Measurements from ENCODE around the gene CERKL. TPM values are rescaled to one million over a fixed set of nuclear protein-coding genes. Genes with fewer than 3 reads are reported as not detected.

CERKL gene
- total RNA-seq, 1 donor from 2014 or later, result not detected

GRCh38 chr2:181658444-181658843, 1.5 kb upstream of the CERKL start:
- no peaks in the 10 kb centered on the region for H3K36me3 ChIP-seq
- no peaks in the 10 kb centered on the region for H3K27me3 ChIP-seq
- intact Hi-C loops (cut with DNase I), result no loop called here
- H3K4me1 ChIP-seq, result no peaks in the 10 kb centered on the region
- no peak overlapping the region for H3K27ac ChIP-seq
- TF ChIP-seq, protein P1, sequence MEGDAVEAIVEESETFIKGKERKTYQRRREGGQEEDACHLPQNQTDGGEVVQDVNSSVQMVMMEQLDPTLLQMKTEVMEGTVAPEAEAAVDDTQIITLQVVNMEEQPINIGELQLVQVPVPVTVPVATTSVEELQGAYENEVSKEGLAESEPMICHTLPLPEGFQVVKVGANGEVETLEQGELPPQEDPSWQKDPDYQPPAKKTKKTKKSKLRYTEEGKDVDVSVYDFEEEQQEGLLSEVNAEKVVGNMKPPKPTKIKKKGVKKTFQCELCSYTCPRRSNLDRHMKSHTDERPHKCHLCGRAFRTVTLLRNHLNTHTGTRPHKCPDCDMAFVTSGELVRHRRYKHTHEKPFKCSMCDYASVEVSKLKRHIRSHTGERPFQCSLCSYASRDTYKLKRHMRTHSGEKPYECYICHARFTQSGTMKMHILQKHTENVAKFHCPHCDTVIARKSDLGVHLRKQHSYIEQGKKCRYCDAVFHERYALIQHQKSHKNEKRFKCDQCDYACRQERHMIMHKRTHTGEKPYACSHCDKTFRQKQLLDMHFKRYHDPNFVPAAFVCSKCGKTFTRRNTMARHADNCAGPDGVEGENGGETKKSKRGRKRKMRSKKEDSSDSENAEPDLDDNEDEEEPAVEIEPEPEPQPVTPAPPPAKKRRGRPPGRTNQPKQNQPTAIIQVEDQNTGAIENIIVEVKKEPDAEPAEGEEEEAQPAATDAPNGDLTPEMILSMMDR (IDR thresholded peaks at IDR 0.05), result no peak
- no peak overlapping the region for H3K4me3 ChIP-seq
- DNase-seq (ENCODE audit: low spot score in 2 of 2), result no peak
- H3K9me3 ChIP-seq, result no peaks in the 10 kb centered on the region

GRCh38 chr2:181657379-181657778, 474 bp upstream of the CERKL start:
- H3K9me3 ChIP-seq, result no peaks in the 10 kb centered on the region
- no peaks in the 10 kb centered on the region for H3K27me3 ChIP-seq
- H3K36me3 ChIP-seq, result no peaks in the 10 kb centered on the region
- TF ChIP-seq, protein P1 (IDR thresholded peaks at IDR 0.05), result no peak
- intact Hi-C loops (cut with DNase I), result no loop called here
- H3K4me3 ChIP-seq, result peak overlapping the region in 1 of 2 donors; percentile 65
- DNase-seq (ENCODE audit: low spot score in 2 of 2), result no peak
- H3K4me1 ChIP-seq, result no peaks in the 10 kb centered on the region
- H3K27ac ChIP-seq, result no peak overlapping the region

DNA sequence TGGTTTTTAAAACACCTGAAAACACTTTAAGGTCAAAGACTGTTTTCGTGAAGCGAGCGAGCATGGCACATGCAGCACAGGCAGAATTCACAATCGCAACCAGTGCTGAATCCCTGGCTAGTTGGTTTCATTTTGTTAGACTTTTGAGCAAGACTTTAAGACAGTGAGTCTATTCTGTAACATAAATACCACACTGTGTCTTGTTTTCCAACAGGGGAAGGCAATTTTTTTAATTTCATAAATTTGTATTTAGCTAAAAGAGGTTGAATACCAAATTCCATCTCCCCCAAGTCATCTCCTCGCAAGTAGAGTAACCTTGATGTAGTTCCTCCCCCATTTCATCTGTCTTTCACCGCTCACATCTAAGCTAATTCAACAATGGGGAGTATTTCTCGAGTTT, 1.4 kb downstream of the CERKL start:
- DNase-seq (ENCODE audit: low spot score in 2 of 2), result no peak
- TF ChIP-seq, protein P1 (IDR thresholded peaks at IDR 0.05), result no peak
- H3K4me1 ChIP-seq, result no peaks in the 10 kb centered on the region
- peak overlapping the region in 1 of 2 donors; percentile 65 for H3K4me3 ChIP-seq
- no peaks in the 10 kb centered on the region for H3K27me3 ChIP-seq
- intact Hi-C loops (cut with DNase I), result no loop called here
- H3K9me3 ChIP-seq, result no peaks in the 10 kb centered on the region
- H3K27ac ChIP-seq, result no peak overlapping the region
- no peaks in the 10 kb centered on the region for H3K36me3 ChIP-seq

GRCh38 chr2:181649436-181649979, 7.4 kb downstream of the CERKL start:
- H3K27ac ChIP-seq, result no peak overlapping the region
- H3K4me1 ChIP-seq, result no peaks in the 10 kb centered on the region
- H3K4me3 ChIP-seq, result no peak overlapping the region
- TF ChIP-seq, protein P1 (IDR thresholded peaks at IDR 0.05), result no peak
- DNase-seq (ENCODE audit: low spot score in 2 of 2), result no peak
- no peaks in the 10 kb centered on the region for H3K9me3 ChIP-seq
- intact Hi-C loops (cut with DNase I), result no loop called here
- no peaks in the 10 kb centered on the region for H3K27me3 ChIP-seq
- H3K36me3 ChIP-seq, result no peaks in the 10 kb centered on the region

DNA sequence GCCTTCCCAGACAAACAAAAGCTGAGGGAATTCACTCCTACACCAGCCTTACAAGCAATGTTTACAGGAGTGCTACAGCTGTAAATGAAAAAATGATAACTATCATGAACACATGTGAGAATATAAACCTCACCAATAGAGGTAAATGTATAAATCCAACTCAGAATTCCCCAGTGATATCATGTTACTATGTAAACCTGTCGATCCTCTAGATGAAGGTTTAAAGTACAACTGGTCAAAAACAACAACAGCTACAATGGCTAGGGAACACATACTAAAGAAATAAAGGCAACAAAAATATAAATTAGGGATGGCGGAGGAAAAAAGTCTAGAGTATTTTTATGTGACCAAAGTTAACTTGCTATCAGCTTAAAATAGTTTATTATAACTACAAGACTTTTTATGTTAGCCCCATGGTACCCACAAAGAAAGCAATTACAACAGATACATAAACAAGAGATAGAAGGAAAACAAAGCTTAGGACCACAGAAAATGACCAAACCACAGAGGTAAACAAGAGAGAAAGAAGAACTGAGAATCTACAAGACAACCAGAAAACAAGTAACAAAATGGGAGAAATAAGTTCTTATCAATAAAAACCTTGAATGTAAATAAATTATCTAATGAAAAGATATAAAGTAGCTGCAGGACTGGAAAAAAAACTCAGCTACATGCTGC, 8.3 kb downstream of the CERKL start:
- H3K27ac ChIP-seq, result no peak overlapping the region
- no peak overlapping the region for H3K4me3 ChIP-seq
- intact Hi-C loops (cut with DNase I), result no loop called here
- no peaks in the 10 kb centered on the region for H3K27me3 ChIP-seq
- TF ChIP-seq, protein P1 (IDR thresholded peaks at IDR 0.05), result no peak
- DNase-seq (ENCODE audit: low spot score in 2 of 2), result no peak
- H3K9me3 ChIP-seq, result no peaks in the 10 kb centered on the region
- H3K4me1 ChIP-seq, result no peaks in the 10 kb centered on the region
- no peaks in the 10 kb centered on the region for H3K36me3 ChIP-seq
